Inflammatory macrophage treated with lipopolysaccharide for 1 hour (primary cell): ENCODE data around the gene USP27X.
A peak's percentile ranks its signal among the peaks of the same experiment; 100 is the strongest.

Source experiments
- DNase-seq, 2 donors: peaks; one replicate each; pipeline ENCODE4 v3.0.0-alpha.2; 2020 to 2022

USP27X gene

GRCh38 chrX:49878834-49879655 lies at the start of gene USP27X:
USP27X (plus strand) TSS chrX:49879484; CDS start chrX:49880308, 824 bp downstream.
- DNase-seq = peak; percentile 75 to 76

DNA sequence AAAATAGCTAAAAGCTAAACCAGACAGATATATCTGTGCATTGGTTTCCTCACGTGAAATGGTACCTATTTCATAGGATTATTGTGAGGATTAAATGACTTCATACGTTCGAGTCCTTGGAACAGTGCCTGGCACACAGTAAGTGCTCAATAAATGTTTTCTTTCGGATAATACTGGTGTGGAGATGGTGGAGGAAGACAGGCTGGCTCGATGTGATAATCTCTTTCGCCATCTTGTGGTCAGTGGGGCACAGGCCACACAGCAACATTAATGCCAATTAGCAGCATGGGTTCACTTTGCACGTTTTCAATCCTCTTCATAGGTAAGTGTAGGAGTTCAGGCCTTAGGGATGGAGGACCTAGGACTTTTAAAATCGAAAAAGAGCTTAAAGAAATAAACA lies 40.9 kb upstream of the USP27X start:
- DNase-seq = peak in 1 of 2 donors; percentile 11

DNA sequence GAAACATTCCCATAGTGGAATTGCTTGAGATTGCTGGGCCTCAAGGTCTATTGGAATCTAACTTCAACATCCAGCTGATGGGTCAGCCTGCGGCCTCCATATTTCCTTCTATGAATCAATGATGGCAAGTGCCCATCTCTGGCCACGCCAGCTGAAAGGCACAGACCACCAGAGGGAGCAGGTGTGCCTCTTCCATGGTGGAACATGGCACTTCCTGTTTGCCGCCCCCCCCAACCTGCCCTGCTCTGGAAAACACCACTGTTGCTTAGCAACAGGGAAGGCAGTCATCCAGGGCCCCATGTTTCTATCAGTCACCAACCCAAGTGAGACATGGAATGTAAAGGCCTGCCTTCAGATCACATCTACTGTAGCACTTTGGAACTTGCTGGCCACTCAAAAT lies 38.6 kb upstream of the USP27X start:
- peak; percentile 33 to 40 for DNase-seq

GRCh38 chrX:49842621-49843020 lies 36.7 kb upstream of the USP27X start:
- DNase-seq = no peak

- no peak for DNase-seq
These were observed 34.7 kb upstream of the USP27X start for GRCh38 chrX:49844611-49845010.

DNA sequence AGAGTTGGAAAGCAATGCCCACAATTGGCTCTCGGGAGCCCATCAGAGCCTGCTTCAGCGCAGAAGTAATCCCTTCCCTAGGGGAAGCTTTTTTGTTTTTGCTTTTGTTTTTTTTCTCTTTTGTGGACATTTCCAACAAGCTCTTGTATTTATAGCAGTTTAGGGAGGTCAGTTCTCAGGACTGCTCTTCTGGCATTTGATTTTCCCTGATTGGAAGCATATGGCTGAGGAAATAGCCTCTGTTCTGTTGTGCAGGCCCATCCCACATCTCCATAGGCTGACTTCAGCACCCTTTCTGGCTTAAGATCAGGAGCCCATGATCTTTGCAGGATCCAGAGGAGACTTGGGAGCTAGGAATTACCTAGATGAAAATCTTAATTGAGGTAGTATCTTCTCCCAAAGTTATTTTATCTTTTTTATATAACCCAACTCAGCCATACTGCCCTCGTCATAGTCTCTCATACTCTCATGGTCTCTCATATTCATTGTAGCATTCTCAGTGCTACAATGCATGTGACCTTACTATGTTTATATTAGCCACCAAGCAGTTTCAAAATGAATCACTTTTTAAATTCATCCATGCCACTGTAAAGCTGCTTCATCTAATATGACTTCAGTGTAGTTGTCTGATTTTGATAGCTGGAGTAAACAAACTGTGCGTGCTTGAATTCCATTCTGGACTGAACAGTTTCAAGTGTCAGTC lies 33.4 kb upstream of the USP27X start:
- no peak for DNase-seq

GRCh38 chrX:49846522-49846921 lies 32.8 kb upstream of the USP27X start:
- no peak for DNase-seq

DNA sequence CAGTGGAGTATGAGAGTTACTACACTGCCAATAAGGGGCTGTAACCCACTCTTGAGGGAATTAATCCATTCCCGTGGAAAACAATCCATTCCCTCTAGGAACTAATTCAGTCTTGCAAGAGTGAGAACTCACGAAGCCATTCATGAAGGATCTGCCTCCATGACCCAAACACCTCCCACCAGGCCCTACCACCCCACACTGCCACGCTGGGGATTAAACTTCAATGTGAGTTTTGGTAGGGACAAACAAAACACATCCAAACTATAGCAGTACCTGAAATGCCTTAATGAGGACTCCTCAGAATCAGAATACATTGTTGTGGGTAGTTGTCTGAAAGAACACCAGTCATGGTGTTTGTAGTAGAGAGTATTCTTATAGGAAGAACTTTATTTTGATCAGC lies 31.0 kb upstream of the USP27X start:
- DNase-seq = no peak

- peak; percentile 6 for DNase-seq
These were observed 29.3 kb upstream of the USP27X start for GRCh38 chrX:49850028-49850427.

- DNase-seq = no peak
These were observed 25.6 kb upstream of the USP27X start for GRCh38 chrX:49853661-49854060.

- no peak for DNase-seq
These were observed 22.5 kb upstream of the USP27X start for GRCh38 chrX:49856819-49857218.

- DNase-seq = no peak
These were observed 20.9 kb upstream of the USP27X start for GRCh38 chrX:49858341-49858740.

- DNase-seq = no peak
These were observed 19.8 kb upstream of the USP27X start for GRCh38 chrX:49859491-49859890.

DNA sequence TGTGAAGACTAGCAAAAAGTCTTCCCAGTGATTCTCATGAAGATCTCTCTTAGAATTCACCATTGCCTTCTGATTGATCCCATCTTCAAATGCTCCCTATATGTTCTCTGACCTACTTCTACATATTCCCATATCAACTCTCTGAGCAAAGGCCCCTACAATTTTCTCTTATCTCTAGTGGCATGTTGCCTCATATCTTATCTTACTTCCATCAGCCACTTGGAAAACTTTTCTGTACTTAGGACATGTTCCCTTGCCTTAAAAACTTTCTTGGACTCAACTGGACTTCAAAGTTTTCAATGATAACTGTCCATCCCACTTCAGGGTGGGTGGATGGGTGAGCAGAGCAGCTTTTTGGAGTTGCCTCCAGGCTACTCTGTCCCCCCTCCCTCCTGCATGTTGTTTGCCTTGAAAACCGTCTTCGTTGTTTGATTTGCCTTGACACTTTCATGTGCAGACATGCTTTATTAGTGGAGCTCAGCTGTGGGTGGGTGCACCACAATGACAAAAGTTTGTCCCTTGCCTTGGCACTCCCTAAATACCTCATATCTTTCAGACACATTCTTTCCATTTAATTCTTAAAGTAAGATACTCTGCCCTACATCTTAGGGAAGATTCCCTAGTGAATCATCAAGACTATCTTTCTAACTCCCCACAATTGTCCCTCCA lies 18.3 kb upstream of the USP27X start:
- DNase-seq = no peak

DNA sequence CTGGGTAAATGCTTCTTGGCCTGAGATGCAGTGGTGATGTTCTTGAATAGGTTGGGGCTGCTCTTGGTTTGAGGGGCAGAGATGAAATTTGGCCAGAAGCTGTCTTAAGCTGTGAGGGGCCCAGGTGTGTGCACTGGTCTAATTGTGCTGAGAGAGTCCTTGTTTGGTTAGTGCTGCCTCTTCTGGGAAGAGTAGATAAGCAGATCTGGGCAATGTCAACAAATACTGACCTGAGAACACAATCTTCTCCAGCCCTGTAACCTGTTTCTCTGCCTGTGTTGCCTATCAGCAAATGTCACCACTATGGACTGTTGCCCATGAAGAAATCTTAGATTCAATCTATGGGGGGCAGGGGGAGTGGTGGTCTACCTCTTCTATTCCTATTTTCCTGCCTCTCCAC lies 17.2 kb upstream of the USP27X start:
- DNase-seq = no peak

DNA sequence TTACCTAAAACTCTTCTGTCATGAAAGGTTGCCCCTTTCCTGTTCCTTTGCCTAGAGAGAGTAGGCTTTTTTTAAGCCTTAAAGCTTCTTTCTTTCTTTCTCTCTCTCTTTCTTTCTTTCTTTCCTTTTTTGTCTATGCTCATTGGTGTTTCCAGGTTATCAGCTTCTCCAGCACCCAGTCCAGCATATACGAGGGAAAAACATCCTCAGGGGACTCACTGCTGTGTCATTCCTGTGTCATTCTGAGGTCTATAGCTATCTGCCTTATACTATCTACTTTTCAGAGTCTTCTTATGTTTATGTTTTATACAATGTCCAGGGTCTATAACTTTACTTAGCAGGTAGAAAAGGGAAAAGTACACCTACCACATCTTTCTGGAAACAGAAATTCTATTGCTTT lies 10.5 kb upstream of the USP27X start:
- DNase-seq = no peak

- peak in 1 of 2 donors; percentile 10 for DNase-seq
These were observed 2.5 kb upstream of the USP27X start for GRCh38 chrX:49876750-49877149.

GRCh38 chrX:49877397-49878101 lies 1.7 kb upstream of the USP27X start:
- no peak for DNase-seq

- DNase-seq = no peak
These were observed 1.0 kb upstream of the USP27X start for GRCh38 chrX:49878128-49878833.

GRCh38 chrX:49879656-49880277 lies 483 bp downstream of the USP27X start:
- no peak for DNase-seq

GRCh38 chrX:49880668-49881067 lies 1.4 kb downstream of the USP27X start:
- DNase-seq = no peak

- DNase-seq = peak; percentile 48 to 75
These were observed 5.1 kb downstream of the USP27X start for GRCh38 chrX:49884290-49884862.
